Measurements from ENCODE around the gene GMCL2. TPM values are rescaled to one million over a fixed set of nuclear protein-coding genes. Genes with fewer than 3 reads are reported as not detected.

The GMCL2 gene
- total RNA-seq, 1 donor from 2014 or later = not detected

DNA sequence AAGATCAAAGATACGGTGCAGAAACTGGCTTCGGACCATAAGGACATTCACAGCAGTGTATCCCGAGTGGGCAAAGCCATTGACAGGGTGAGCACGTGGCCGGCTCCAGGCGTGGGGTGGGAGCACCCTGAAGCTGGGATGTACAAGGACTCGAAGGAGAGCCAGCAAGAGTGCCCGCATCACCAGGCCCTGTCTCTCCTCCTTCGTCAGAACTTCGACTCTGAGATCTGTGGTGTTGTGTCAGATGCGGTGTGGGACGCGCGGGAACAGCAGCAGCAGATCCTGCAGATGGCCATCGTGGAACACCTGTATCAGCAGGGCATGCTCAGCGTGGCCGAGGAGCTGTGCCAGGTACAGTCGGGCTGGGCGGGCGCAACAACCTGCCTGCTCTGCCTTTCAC, 44.5 kb downstream of the GMCL2 start:
- TF ChIP-seq, protein P1, sequence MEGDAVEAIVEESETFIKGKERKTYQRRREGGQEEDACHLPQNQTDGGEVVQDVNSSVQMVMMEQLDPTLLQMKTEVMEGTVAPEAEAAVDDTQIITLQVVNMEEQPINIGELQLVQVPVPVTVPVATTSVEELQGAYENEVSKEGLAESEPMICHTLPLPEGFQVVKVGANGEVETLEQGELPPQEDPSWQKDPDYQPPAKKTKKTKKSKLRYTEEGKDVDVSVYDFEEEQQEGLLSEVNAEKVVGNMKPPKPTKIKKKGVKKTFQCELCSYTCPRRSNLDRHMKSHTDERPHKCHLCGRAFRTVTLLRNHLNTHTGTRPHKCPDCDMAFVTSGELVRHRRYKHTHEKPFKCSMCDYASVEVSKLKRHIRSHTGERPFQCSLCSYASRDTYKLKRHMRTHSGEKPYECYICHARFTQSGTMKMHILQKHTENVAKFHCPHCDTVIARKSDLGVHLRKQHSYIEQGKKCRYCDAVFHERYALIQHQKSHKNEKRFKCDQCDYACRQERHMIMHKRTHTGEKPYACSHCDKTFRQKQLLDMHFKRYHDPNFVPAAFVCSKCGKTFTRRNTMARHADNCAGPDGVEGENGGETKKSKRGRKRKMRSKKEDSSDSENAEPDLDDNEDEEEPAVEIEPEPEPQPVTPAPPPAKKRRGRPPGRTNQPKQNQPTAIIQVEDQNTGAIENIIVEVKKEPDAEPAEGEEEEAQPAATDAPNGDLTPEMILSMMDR (IDR thresholded peaks at IDR 0.05; ENCODE audit: unreplicated experiment) = no peak
- no peak overlapping the region for H3K27ac Mint-ChIP-seq
- no peaks in the 10 kb centered on the region for H3K27me3 Mint-ChIP-seq
- H3K4me3 Mint-ChIP-seq (ENCODE audit: low read depth) = no peak overlapping the region
- H3K4me1 Mint-ChIP-seq (ENCODE audit: low read depth) = no peaks in the 10 kb centered on the region
- H3K36me3 Mint-ChIP-seq (ENCODE audit: insufficient read depth) = peaks cover 17% of the 10 kb centered on the region
- H3K9me3 Mint-ChIP-seq (ENCODE audit: low read depth) = no peaks in the 10 kb centered on the region
- DNase-seq (ENCODE audit: low spot score, unreplicated experiment) = no peak

DNA sequence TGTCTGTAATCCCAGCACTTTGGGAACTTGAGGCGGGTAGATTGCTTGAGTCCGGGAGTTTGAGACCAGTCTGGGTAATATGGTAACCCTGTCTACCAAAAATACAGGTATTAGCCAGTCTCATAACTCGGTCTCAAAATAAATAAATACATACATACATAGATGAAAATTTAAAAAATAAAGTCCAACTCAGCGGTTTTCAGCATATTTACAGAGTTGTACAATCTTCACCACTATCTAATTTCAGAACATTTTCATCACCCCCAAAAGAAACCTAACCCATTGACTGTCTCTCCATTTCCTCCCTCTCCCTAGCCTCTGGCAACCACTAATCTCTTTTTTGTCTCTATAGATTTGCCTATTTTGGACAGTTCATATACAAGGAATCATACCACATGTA, 45.6 kb downstream of the GMCL2 start:
- TF ChIP-seq, protein P1 (IDR thresholded peaks at IDR 0.05; ENCODE audit: unreplicated experiment) = no peak
- no peak for DNase-seq (ENCODE audit: low spot score, unreplicated experiment)
- no peak overlapping the region for H3K4me3 Mint-ChIP-seq (ENCODE audit: low read depth)
- no peaks in the 10 kb centered on the region for H3K9me3 Mint-ChIP-seq (ENCODE audit: low read depth)
- H3K27me3 Mint-ChIP-seq = no peaks in the 10 kb centered on the region
- H3K36me3 Mint-ChIP-seq (ENCODE audit: insufficient read depth) = peaks cover 15% of the 10 kb centered on the region
- no peak overlapping the region for H3K27ac Mint-ChIP-seq
- H3K4me1 Mint-ChIP-seq (ENCODE audit: low read depth) = no peaks in the 10 kb centered on the region

DNA sequence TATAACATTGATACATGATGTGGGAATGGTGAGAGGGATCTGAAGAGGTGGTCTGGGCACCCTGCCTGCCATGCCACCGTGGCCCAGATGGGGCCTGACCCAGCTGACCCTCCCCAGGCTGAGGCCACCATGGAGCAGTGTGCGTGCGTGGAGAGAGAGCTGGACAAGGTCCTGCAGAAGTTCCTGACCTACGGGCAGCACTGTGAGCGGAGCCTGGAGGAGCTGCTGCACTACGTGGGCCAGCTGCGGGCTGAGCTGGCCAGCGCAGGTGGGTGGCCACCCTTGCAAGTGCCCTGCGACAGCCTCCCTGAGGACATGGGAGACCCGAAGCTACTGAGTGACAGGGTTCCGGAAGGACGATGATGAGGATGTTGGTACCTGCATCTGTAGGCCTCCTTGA, 49.2 kb downstream of the GMCL2 start:
- TF ChIP-seq, protein P1 (IDR thresholded peaks at IDR 0.05; ENCODE audit: unreplicated experiment) = no peak
- H3K9me3 Mint-ChIP-seq (ENCODE audit: low read depth) = no peaks in the 10 kb centered on the region
- H3K36me3 Mint-ChIP-seq (ENCODE audit: insufficient read depth) = peaks cover 18% of the 10 kb centered on the region
- peaks cover 2% of the 10 kb centered on the region for H3K4me1 Mint-ChIP-seq (ENCODE audit: low read depth)
- peak overlapping the region; percentile 52 for H3K27ac Mint-ChIP-seq
- no peaks in the 10 kb centered on the region for H3K27me3 Mint-ChIP-seq
- no peak overlapping the region for H3K4me3 Mint-ChIP-seq (ENCODE audit: low read depth)
- DNase-seq (ENCODE audit: low spot score, unreplicated experiment) = no peak

DNA sequence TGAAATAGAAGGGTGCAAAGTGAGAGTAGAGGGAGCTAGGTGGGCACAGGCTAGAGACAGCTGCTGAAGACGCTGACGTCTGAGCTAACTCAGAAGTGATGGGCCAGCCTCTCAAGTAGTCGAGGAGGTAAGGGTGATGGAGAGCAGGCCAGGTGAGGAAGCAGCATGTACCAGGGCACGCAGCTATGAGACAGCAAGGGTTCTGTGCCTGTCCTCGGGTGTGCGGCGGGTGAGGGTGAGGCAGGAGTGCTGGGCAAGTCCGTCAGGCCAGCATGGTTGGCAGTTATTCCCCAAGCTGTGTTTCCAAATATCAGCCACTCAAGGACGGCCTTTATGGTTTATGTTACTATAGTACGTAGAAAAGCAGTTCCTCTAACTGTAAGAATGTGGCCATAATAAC, 50.2 kb downstream of the GMCL2 start:
- no peak for DNase-seq (ENCODE audit: low spot score, unreplicated experiment)
- peaks cover 3% of the 10 kb centered on the region for H3K4me1 Mint-ChIP-seq (ENCODE audit: low read depth)
- no peak overlapping the region for H3K27ac Mint-ChIP-seq
- H3K36me3 Mint-ChIP-seq (ENCODE audit: insufficient read depth) = peaks cover 12% of the 10 kb centered on the region
- no peak overlapping the region for H3K4me3 Mint-ChIP-seq (ENCODE audit: low read depth)
- H3K27me3 Mint-ChIP-seq = no peaks in the 10 kb centered on the region
- TF ChIP-seq, protein P1 (IDR thresholded peaks at IDR 0.05; ENCODE audit: unreplicated experiment) = no peak
- no peaks in the 10 kb centered on the region for H3K9me3 Mint-ChIP-seq (ENCODE audit: low read depth)

Other genes with a start within 250 kb of the GMCL2 start
- not detected in 2 replicates for gene PROP1, start 191.1 kb downstream of the GMCL2 start, total RNA-seq
- 1.9 and 2.4 TPM in 2 replicates for gene N4BP3, start 73.8 kb downstream of the GMCL2 start, total RNA-seq
- gene RMND5B, start 56.4 kb downstream of the GMCL2 start, total RNA-seq = 44.9 and 48.5 TPM in 2 replicates
- 114 and 119 TPM in 2 replicates for gene NHP2, start 33.5 kb downstream of the GMCL2 start, total RNA-seq
- 214 and 223 TPM in 2 replicates for gene HNRNPAB, start 17.2 kb upstream of the GMCL2 start, total RNA-seq
- gene PHYKPL, start 45.4 kb upstream of the GMCL2 start, total RNA-seq = 113 and 123 TPM in 2 replicates